ENCODE data around the gene ARID3A. TPM values are rescaled to one million over a fixed set of nuclear protein-coding genes. Genes with fewer than 3 reads are reported as not detected.
A peak's percentile ranks its signal among the peaks of the same experiment; 100 is the strongest.

ARID3A gene
- total RNA-seq, 1 experiment from 2014 or later: 239 TPM

GRCh38 chr19:1000591-1001537 lies 75.0 kb downstream of the ARID3A start:
- CTCF ChIA-PET: interaction anchor here (0.6 to 1.1 kb wide), 8 partner anchors 9 to 87 kb away, joined by 3 to 8 read pairs (median 3); partner anchors contain the start of gene RNU6-2
- intact Hi-C loops (cut with micrococcal nuclease; ENCODE audit: unreplicated experiment): loop anchor here (2.0 kb wide), 1 partner anchor 144 kb away; no protein-coding TSS in a partner anchor

GRCh38 chr19:1001538-1002166 lies 75.8 kb downstream of the ARID3A start:
- peak in 1 of 2 experiments; percentile 79 for DNase-seq
- BruUV-seq (replicated peaks): no TSS peak
- Histone ChIP-seq H3K4me1 (peaks cover 10% of the 10 kb centered on the region), H3K27me3 (replicated peaks; ENCODE audit: control insufficient read depth, insufficient read depth, low read length) (peaks cover 2% of the 10 kb centered on the region; the same call in 1 of the 2 replicates), H3K36me3 (ENCODE audit: control insufficient read depth, insufficient read depth, low read length) (no peaks in the 10 kb centered on the region), H3K4me3 (ENCODE audit: low read depth, low read length) (no peak overlapping the region), H3K9me3 (no peaks in the 10 kb centered on the region)
- Mint-ChIP-seq H3K4me3 (ENCODE audit: unreplicated experiment) (peak overlapping the region; percentile 69), H3K27ac (ENCODE audit: unreplicated experiment) (no peak overlapping the region), H3K9me3 (ENCODE audit: unreplicated experiment) (no peaks in the 10 kb centered on the region), H3K27me3 (ENCODE audit: insufficient read depth, unreplicated experiment) (peaks cover 15% of the 10 kb centered on the region), H3K36me3 (ENCODE audit: insufficient read depth, unreplicated experiment) (peaks cover 43% of the 10 kb centered on the region), H3K4me1 (ENCODE audit: low read depth, unreplicated experiment) (no peaks in the 10 kb centered on the region)
- intact Hi-C loops (cut with micrococcal nuclease; ENCODE audit: unreplicated experiment): loop anchor here (2.0 kb wide), 1 partner anchor 145 kb away; no protein-coding TSS in a partner anchor
- peak; percentile 85 to 93 for TF ChIP-seq CTCF (IDR thresholded peaks at IDR 0.05; ENCODE audit: insufficient read depth in 1 of 2, low read depth in 1 of 2, low read length in 1 of 2, severe bottlenecking in 1 of 2, unreplicated experiment in 1 of 2)
- POLR2A ChIA-PET: no interaction called here
- CTCF ChIA-PET: interaction anchor here (0.6 to 1.1 kb wide), 7 partner anchors 8 to 88 kb away, joined by 3 to 8 read pairs (median 3); partner anchors contain the start of gene RNU6-2

More at GRCh38 chr19:1000591-1001537, 75.0 kb downstream of the ARID3A start:
- no peak for DNase-seq
- Mint-ChIP-seq H3K27me3 (ENCODE audit: insufficient read depth, unreplicated experiment) (peaks cover 15% of the 10 kb centered on the region), H3K9me3 (ENCODE audit: unreplicated experiment) (no peaks in the 10 kb centered on the region), H3K4me3 (ENCODE audit: unreplicated experiment) (peak overlapping the region; percentile 69), H3K36me3 (ENCODE audit: insufficient read depth, unreplicated experiment) (peaks cover 47% of the 10 kb centered on the region), H3K27ac (ENCODE audit: unreplicated experiment) (no peak overlapping the region), H3K4me1 (ENCODE audit: low read depth, unreplicated experiment) (no peaks in the 10 kb centered on the region)
- POLR2A ChIA-PET: interaction anchor here (0.6 kb wide), 1 partner anchor 434 kb away, joined by 3 read pairs; no protein-coding TSS in a partner anchor
- no peak for TF ChIP-seq CTCF (IDR thresholded peaks at IDR 0.05; ENCODE audit: insufficient read depth in 1 of 2, low read depth in 1 of 2, low read length in 1 of 2, severe bottlenecking in 1 of 2, unreplicated experiment in 1 of 2)
- Histone ChIP-seq H3K9me3 (no peaks in the 10 kb centered on the region), H3K27me3 (replicated peaks; ENCODE audit: control insufficient read depth, insufficient read depth, low read length) (peaks cover 2% of the 10 kb centered on the region; the same call in 1 of the 2 replicates), H3K4me1 (peaks cover 18% of the 10 kb centered on the region), H3K4me3 (ENCODE audit: low read depth, low read length) (peak overlapping the region; percentile 30), H3K36me3 (ENCODE audit: control insufficient read depth, insufficient read depth, low read length) (no peaks in the 10 kb centered on the region)
- no TSS peak for BruUV-seq (replicated peaks)

GRCh38 chr19:1002600-1002999 lies 76.8 kb downstream of the ARID3A start:
- TF ChIP-seq CTCF (IDR thresholded peaks at IDR 0.05; ENCODE audit: insufficient read depth in 1 of 2, low read depth in 1 of 2, low read length in 1 of 2, severe bottlenecking in 1 of 2, unreplicated experiment in 1 of 2): no peak
- no TSS peak for BruUV-seq (replicated peaks)
- peaks cover 2% of the 10 kb centered on the region; the same call in 1 of the 2 replicates for H3K27me3 ChIP-seq (replicated peaks; ENCODE audit: control insufficient read depth, insufficient read depth, low read length)
- Mint-ChIP-seq H3K36me3 (ENCODE audit: insufficient read depth, unreplicated experiment) (peaks cover 41% of the 10 kb centered on the region), H3K9me3 (ENCODE audit: unreplicated experiment) (no peaks in the 10 kb centered on the region), H3K4me3 (ENCODE audit: unreplicated experiment) (no peak overlapping the region), H3K27ac (ENCODE audit: unreplicated experiment) (no peak overlapping the region), H3K27me3 (ENCODE audit: insufficient read depth, unreplicated experiment) (peaks cover 15% of the 10 kb centered on the region), H3K4me1 (ENCODE audit: low read depth, unreplicated experiment) (no peaks in the 10 kb centered on the region)
- H3K4me3 ChIP-seq (ENCODE audit: low read depth, low read length): no peak overlapping the region
- no peak for DNase-seq
- H3K36me3 ChIP-seq (ENCODE audit: control insufficient read depth, insufficient read depth, low read length): no peaks in the 10 kb centered on the region
- CTCF ChIA-PET: interaction anchor here (0.6 kb wide), 1 partner anchor 141 kb away, joined by 7 read pairs; no protein-coding TSS in a partner anchor
- intact Hi-C loops (cut with micrococcal nuclease; ENCODE audit: unreplicated experiment): no loop called here
- H3K9me3 ChIP-seq: no peaks in the 10 kb centered on the region
- peaks cover 9% of the 10 kb centered on the region; the same call in 1 of the 2 replicates for H3K4me1 ChIP-seq
- POLR2A ChIA-PET: no interaction called here
